Measurements from ENCODE around the gene EPHA3.

The EPHA3 gene

DNA sequence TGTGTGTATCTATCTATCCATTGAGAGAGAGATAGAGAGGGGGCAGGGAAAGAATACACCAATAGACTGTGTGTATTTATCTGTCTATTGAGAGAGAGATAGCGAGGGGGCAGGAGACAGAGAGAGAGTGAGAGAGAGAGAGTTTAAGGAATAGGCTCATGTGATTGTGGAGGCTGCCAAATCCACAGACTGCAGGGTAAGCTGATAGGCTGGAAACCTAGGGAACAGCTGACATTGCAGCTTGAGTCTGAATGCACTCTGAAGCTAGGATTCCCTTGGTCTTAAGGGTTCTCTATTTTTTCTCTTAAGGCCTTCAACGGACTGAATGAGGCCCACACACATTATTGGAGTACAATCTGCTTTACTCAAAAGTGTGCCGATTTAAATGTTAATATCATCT lies 255.8 kb downstream of the EPHA3 start:
- no peak for DNase-seq (ENCODE audit: low read depth)

DNA sequence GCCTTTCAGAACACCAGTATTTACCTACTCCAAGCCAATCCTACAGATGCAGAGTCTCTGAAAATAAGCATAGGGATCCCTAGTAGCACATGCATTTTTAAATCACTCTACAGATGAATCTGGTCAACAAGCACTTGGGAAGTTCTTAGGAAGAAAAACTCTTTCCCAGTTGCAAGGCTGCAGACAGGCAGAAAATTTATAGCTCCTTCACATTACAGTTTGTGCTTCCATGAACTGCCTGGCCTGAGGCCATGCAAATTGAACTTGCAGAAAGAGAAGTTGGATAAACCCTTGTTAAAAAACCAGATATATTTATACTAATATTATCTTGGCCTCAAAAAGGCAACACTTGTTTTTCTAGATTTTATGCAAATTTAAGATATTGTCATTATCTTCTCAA lies 256.9 kb downstream of the EPHA3 start:
- DNase-seq (ENCODE audit: low read depth) = no peak

DNA sequence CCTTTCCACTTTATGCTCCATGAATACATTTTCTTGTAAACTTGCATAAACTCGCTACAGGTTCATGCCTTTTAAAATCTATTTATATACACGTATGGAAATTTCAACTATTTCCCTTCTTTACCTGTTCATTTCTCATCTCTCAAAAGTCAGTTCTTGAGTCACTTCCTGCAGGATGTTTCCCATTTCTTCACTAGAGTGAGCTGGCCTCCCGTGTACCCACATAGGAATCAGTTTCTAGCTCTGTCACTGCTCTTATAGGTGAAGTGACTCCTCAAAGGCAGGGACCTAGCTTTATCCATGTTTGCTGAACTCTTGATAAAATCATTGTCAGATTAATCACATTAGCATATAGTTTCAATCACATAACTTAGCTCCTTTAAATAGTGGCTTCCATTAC lies 259.7 kb downstream of the EPHA3 start:
- no peak for DNase-seq (ENCODE audit: low read depth)

DNA sequence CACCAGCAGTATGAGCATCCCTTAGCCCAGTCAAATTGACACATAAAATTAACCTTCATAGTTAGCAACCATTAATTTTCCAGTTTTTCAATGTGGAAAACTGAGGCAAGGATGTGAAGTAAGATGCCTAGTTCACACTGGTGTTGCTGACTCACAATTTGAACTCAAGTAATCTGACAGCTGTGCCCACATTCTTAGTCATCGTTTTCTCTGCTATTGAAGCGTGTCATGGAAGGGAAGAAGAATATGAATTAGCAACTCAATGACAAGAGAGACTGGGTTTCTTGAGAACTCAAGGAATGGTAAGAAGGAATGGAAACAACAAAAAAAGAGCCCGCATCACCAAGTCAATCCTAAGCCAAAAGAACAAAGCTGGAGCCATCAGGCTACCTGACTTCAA lies 261.4 kb downstream of the EPHA3 start:
- no peak for DNase-seq (ENCODE audit: low read depth)

DNA sequence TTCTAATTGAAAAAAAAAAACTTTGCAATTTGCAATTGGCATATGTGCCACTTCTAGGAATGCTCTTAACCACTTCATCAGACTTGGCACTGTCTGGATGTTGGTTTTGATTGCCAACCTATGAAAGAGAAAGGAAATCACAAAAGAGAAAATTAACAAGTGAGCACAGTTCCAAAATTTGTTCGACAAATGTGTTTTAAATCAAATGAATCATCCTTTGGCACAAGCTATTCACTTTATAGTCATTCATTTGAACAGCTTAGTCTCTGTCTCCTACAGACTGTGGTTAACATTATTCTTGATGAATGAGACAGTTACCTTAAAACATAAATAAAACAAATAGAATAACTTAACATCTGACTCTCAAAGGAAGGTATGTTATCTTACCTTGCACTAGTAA lies 265.0 kb downstream of the EPHA3 start:
- DNase-seq (ENCODE audit: low read depth) = no peak

DNA sequence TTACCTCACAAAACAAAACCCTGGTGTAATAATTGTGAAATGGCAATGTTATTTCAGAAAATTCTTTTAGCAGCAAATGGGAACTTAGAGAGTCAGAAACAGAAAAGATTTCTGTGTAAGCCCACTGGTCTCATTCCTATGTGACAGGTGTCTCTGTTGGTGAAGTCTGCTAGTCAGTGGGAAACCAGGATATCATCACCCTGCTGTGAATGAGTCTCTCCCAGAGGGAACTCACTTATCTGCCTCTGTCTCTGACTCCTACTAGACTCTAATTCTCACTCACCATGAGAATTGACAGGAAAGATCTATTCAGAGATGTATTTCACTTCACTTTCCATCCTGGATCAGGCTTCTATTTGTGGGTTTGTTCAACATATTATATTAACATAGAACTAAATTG lies 266.0 kb downstream of the EPHA3 start:
- no peak for DNase-seq (ENCODE audit: low read depth)

DNA sequence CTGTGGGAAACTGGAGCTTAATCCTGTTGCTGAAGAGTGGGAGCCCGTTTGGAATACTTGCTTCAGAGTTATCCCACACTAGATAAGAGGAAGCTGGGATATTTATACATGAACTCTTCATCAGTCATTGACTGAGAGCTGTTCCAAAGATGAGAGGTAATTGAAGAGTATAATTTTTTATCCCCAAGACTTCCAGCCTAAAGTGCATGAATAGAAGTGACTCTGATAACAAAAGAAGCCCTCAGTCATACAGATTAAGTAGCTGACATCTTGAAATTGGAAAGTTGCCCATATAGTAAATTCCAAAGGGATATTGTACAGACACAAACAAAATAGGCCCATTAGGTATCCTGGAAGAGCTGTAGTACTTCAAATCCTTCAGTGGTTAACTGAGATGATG lies 268.0 kb downstream of the EPHA3 start:
- no peak for DNase-seq (ENCODE audit: low read depth)

DNA sequence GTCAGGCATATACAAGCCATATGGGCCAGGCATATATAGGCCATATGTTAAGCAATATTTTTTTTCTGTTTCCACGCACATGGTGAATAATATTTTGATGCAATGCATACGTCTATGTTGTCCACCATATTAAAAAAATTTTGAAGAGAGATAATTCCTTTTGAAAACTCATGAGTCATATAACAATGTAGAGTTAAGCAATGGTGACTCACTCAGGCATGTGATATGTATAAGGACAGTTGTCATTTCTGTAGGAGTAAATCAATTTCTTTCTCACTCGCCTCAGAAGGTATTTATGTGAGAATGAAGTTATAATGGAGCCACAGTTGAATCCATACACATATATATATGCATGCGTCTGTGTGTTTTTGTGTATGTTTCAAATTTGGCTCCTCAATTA lies 272.6 kb downstream of the EPHA3 start:
- no peak for DNase-seq (ENCODE audit: low read depth)

DNA sequence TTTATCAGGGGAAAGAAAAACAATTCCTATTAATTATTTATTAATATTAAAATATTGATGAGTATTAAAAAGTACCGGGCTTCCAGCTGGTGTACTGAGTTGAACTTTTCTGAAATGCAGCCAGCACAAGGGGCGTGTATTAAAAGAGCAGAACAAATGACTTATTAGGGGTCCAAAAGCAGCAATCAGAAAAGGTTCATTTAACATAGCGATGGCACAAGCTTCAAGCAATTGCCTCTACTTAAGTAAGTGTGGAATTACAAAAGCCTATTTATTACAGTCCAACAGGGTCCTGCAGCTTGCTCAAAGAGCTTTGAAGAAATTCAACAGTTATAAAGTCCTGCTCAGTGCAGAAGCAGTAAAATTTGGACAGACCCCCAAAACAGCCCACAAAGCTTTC lies 285.6 kb downstream of the EPHA3 start:
- no peak for DNase-seq (ENCODE audit: low read depth)

DNA sequence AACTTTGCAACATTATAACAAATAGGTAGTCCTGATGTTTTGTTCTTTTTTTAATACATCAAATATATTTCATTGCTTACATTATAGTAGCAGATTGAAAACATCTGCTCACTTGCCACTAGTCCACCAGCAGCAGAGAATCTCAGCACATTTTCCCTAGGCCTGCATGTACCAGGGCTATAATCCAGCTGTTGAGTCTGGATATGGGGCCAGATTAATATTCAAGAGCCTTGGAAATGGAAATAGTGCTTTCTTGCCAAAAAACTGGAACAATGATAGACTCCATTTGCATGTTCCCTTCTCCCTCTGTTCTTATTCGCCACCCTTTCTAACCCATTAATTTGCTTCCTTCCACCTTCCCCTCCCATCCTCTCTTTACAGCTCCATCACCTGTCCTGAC lies 288.0 kb downstream of the EPHA3 start:
- no peak for DNase-seq (ENCODE audit: low read depth)

DNA sequence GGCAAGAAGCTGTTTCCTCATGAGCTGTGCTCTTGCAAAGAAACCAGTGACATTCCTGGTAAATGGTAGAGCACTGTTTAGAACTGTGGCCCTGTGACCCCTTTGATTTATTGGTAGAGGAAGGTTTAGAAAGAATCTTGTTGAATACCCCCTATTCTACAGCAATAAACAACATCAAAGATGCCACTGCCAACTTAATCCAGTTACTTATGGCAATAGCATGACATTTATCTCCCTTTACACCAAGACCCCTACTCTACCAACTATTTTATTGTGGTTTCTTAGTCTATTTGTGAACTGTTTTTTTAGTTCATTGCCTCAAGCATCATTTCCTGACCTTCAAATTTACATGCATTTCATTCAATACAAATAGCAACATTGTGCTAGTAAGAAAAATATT lies 288.6 kb downstream of the EPHA3 start:
- DNase-seq (ENCODE audit: low read depth) = no peak

DNA sequence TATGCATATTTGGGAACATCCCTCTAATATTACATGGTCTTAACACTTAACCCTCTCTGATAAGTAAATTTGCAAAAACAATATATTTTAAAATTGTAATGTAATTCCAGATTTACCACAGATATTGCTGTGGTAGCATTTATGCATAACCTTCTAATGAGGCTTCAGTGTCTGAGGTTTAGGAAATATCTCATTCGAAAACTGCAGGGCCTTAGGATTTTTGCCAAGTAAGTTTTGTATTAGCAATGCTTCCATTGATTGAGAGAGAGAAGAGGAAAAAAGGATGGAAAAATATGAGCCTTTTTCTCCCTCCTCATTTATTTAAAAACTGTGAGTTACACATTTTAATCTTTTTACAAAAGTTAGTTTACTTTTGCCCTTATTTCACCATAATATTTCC lies 294.6 kb downstream of the EPHA3 start:
- DNase-seq (ENCODE audit: low read depth) = no peak

DNA sequence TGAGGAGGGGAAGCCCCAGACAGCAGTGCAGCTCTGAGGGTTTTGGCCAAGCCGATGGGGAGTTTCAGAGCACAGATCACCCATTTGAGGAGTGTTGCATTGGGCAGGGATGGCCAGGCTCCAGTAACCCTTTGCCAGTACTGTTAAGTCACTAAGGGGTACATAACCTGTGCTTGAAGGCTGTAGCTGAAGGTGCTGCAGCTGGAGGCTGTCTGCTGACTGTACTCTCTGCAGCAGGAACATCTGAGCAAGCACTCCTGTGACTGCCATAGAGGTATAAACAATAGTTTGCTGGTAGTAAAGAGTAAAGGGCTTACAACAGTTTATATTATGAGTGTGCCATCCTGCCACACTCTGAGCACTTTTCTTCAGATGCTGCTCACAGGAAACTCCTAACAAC lies 297.8 kb downstream of the EPHA3 start:
- DNase-seq (ENCODE audit: low read depth) = no peak

DNA sequence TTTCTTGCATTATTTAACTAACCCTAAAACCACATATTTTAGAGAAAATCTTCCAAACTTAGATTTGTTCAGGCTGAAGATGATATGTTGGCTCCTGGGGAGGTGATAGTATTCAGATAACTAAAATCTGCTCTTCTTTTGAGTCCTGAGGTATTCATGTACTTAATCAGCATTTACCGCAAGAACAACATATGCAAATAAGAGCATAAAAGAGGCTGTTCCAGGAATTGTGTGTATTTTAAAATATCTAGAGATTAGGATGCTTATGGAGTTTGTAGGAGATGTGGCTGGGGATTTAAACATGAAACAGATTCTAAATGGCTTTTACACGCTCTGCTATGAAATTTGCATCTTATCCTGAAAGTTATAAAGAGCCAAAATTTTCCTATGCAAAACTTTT lies 298.2 kb downstream of the EPHA3 start:
- DNase-seq (ENCODE audit: low read depth) = no peak

DNA sequence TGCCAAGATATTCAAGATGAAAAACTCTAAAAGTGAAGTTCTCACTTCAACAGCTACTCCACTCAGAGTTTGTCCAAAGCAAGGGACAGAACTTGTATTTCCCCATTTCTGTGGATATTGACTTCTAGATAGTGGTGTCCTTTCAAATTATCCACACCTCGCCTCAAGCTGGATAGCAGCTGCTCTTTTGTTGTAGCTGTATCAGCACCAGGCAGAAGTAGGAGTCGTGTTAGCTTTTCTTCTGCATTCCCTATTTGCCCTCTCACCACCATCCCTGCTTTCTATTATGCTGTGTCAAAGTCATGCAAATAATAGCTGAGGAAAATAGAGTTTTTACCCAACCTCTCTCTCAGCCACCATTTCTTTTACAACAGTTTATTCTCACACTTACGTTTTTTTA lies 303.8 kb downstream of the EPHA3 start:
- no peak for DNase-seq (ENCODE audit: low read depth)

DNA sequence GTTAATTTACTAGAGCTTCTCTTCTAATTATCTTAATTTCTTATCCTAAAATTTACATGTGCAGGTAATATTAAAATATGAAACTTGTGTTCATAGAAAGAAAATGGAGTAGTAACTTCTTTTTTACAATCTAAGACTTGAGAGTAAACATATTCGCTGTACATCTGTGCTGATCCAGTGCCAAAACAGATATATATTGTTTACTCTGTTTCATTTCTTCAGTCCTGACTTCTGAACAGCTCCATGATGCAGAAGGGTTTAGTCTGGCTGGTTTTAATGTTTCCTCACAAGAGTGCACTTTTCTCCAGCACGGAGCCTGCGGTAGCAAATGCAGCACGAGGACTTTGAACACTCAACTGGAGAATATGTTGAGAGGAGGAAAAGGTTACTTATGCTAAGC lies 306.8 kb downstream of the EPHA3 start:
- no peak for DNase-seq (ENCODE audit: low read depth)

DNA sequence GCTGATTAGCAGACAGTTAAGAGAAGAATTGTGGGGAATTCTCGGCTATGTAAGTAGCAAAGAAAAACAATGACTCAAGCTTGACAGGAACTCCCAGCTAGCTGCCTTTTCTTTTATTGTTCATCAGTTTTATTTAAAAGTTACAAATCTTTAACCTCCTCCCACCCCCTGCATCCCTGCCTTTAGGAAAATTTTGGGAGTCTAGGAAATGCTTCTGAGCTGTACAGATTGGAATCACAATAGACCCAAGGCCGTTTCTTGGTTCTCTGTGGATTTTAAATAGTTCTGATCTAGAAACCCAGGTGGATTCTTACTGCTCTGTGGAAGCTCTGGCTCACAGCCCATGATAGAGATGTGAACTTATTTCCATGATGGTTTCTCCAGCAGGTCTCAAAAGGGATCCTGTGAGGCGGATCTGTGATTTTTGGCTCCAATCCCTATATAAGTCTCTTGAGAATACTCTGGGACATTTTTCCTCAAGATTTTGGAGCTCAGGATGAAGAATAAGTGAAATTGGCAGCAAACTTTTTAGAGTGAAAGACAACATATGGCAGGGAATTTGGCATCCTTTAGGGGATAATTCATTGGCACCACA lies 312.3 kb downstream of the EPHA3 start:
- no peak for DNase-seq (ENCODE audit: low read depth)

DNA sequence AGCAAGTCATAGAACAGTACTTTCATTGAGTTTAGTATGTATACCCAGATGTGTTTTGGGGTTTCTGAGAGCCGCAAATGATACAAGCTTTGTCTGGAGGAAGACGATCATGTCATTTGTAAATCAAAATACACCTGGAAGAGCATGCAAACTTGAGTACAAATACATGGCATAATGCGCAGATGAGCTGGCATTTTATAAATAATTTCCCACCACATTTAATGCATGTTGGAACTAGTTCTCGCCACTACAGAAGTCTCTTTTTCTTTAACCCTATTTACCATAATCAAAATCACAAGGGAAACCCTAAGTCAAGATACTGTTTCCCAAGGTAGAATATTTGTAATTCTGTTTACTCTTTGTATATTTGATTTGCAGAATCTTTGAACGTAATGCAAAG lies 318.6 kb downstream of the EPHA3 start:
- no peak for DNase-seq (ENCODE audit: low read depth)

DNA sequence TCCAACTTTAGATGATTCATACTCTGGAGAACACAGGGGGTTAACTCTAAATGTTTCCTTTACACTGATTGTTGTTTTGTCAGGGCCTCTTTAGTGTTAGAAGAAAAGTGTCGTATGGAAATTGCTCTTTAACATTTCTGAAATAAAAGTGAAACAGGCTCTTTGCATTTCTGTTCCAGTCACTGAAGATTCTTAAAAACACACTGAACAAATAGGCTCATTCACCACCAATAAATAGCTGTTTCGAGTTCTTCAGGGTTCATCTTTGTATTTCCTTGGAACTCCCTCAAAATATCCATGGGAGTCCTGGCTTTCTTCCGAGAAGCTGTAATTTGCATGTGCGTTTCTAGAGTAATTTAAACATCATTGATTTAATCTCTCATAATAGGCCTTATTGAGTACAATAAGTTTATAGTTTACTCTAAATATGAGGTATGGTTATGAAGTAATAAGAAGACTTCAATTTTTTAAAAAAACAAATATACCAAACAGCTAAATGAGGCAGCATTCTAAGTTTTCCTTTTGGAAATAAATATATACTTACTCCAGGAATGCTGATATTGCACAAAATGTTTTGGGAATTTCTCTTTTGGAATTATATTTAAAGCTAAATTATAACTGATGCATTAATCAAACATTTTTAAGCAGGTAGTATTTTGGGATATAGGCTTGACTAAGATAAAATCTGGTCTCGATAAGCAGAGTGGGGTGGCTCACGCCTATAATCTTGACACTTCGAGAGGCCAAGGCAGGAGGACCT lies 327.4 kb downstream of the EPHA3 start:
- no peak for DNase-seq (ENCODE audit: low read depth)

DNA sequence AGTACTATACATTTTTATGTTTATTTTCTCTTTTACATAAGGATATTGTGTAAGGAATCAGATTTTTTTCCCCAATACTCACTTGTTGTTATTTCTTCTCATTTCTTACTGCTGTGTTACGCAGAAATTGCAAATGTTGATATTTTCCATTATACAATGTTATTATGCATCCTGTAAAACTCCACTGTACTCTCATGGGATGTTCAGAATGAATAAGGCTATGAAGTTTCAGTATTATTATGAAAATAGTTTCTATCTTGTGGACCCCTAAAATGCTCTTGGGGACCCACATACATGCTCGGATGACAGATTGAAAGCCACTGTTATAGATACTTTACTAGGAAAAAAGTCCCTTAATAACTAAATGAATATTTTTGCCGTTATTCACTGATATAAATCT lies 329.4 kb downstream of the EPHA3 start:
- DNase-seq (ENCODE audit: low read depth) = no peak

DNA sequence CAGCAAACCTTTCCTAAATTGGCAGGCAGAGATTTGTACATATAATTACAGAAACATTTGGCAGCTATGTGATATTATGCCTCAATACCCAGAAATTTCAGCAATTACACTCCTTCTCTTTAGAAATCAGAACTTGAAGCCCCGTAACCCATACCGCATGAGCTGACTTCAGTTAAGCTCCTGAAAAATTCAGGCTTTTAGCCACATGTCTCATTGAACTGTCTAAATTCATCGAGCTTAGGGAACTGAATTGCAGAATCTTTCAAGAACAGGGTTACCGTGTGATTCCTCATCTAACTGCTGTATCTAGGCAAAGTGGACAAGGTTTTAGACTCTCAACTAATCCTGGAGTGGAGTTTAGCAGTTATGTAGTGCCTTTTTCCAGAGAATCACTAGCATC lies 333.0 kb downstream of the EPHA3 start:
- DNase-seq (ENCODE audit: low read depth) = no peak

DNA sequence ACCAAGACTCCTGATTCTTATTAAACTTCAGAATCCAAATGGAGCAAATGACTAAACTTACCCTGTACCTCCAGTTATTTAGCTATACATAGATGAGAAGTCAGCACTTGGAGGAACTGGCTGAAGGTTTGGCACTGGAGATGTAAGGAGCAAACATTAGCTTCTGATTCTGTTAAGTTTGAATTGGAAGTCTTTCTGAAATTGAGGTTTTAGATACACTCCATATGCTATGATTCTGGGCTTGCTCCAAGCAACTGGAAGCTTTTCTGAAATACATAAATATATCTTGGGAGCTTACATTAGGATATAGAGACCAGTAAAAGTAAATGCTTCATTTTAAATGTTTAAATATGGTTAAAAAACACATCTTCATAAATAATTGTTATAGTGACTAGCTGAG lies 333.7 kb downstream of the EPHA3 start:
- no peak for DNase-seq (ENCODE audit: low read depth)

DNA sequence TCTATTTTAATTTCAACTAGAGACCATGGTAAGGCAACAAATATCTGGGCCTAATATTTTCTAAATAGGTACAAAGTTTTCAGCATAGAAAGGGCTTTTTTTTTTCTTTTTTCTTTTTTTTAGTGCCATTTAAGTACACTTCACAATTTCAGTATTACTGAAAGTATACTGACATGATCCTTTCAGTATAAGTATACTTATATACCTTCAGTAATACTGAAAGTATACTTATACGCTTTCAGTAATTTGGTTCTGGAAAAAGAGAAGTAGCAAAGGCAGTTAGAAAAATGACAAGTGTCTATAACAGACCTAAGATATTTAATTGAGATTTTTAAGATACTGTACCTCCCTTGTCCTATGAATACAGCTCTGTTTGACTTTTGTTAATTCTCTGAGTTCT lies 339.2 kb downstream of the EPHA3 start:
- DNase-seq (ENCODE audit: low read depth) = no peak

DNA sequence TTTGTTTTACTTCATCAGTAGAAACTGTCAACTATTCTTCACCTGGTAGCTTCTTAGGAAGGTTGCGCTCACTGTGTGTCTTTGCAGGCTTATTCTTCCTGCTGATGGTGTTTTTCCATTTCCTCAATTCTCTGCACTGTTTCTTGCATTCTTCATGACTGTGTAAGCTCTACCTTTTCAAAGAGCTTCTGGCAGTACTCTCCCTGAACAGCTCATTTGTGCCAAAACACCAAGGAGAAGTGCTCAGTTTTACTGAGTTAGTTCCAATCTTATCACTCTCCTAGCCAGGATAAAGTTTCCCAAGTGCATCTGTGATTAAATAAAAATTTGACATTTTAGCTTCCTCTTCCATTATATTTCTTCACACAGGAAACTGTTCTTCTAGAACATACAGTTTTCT lies 339.8 kb downstream of the EPHA3 start:
- DNase-seq (ENCODE audit: low read depth) = no peak

Data from stimulated activated CD8-positive, alpha-beta memory T cell treated with anti-CD3 and anti-CD28 coated beads, Interleukin-12 subunit alpha, Interleukin-12 subunit beta, amount 100 ng/mL, for 4 hours (primary cell).